Mesothelial cell of epicardium (in vitro differentiated cells): Measurements from ENCODE around the gene KCNT2. TPM values are rescaled to one million over a fixed set of nuclear protein-coding genes. Genes with fewer than 3 reads are reported as not detected.
"Not testable (repeated sequence)": the region's sequence is repeated elsewhere in the genome, so short reads cannot be mapped to it uniquely, and the experiment has no call there.

Experiments
- DNase-seq, 2 experiments: peaks; one replicate each; pipeline ENCODE4 v3.0.0; 2021; ENCODE audit warnings: low spot score in 2 of 2; ENCODE audit not compliant: unreplicated experiment in 2 of 2
- H3K27ac Mint-ChIP-seq: 2 replicates; pipeline ENCODE4 v1.8.0; 2021; ENCODE audit warnings: mixed read lengths
- H3K27me3 Mint-ChIP-seq: 2 replicates; pipeline ENCODE4 v1.8.0; 2021; ENCODE audit warnings: low read depth, mixed read lengths
- H3K36me3 Mint-ChIP-seq: 2 replicates; pipeline ENCODE4 v1.8.0; 2021; ENCODE audit warnings: mixed read lengths
- H3K4me1 Mint-ChIP-seq: 2 replicates; pipeline ENCODE4 v1.8.0; 2021; ENCODE audit warnings: mixed read lengths
- H3K4me3 Mint-ChIP-seq: 2 replicates; pipeline ENCODE4 v1.8.0; 2021; ENCODE audit warnings: mild to moderate bottlenecking, moderate library complexity, mixed read lengths
- H3K9me3 Mint-ChIP-seq: 2 replicates; pipeline ENCODE4 v1.8.0; 2021; ENCODE audit warnings: mixed read lengths
- total RNA-seq: library from RNA; stranded (reverse); gene quantifications from 3 replicates; pipeline ENCODE4 v1.2.1, GENCODE V29; 2021
- TF ChIP-seq, protein P1 (sequence below): fragments of 200-600 bp; sonication (generic); IDR thresholded peaks from one replicate; pipeline ENCODE4 v1.5.0; 2021; ENCODE audit warnings: antibody characterized with exemption; ENCODE audit not compliant: unreplicated experiment

KCNT2 gene
- total RNA-seq, 1 donor from 2014 or later: 25.6 TPM

DNA sequence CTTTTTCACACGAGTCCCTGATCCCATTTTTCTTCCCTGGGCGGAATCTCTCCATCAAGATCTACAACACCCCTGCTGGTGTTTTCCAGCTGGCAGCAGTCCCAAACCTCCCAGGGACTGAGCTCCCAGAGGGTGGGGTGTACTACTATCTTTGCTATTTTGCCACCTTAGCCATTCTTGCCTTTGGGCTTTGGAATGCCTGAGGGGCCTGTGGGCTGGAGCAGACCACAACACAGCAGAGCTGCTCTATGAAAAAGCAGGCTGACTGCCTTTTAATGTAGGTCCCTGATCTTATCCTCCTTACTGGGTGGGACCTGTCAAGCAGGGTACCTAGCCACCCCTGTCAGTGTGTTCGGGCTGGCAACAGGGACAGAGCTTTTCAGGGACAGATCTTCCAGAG, 91.9 kb downstream of the KCNT2 start:
- no peak for DNase-seq
- TF ChIP-seq, protein P1, sequence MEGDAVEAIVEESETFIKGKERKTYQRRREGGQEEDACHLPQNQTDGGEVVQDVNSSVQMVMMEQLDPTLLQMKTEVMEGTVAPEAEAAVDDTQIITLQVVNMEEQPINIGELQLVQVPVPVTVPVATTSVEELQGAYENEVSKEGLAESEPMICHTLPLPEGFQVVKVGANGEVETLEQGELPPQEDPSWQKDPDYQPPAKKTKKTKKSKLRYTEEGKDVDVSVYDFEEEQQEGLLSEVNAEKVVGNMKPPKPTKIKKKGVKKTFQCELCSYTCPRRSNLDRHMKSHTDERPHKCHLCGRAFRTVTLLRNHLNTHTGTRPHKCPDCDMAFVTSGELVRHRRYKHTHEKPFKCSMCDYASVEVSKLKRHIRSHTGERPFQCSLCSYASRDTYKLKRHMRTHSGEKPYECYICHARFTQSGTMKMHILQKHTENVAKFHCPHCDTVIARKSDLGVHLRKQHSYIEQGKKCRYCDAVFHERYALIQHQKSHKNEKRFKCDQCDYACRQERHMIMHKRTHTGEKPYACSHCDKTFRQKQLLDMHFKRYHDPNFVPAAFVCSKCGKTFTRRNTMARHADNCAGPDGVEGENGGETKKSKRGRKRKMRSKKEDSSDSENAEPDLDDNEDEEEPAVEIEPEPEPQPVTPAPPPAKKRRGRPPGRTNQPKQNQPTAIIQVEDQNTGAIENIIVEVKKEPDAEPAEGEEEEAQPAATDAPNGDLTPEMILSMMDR: no peak
- Mint-ChIP-seq H3K4me1 (peaks cover 9% of the 10 kb centered on the region), H3K27ac (peak overlapping the region; percentile 50), H3K9me3 (peaks cover 29% of the 10 kb centered on the region), H3K36me3 (peaks cover 18% of the 10 kb centered on the region), H3K27me3 (no peaks in the 10 kb centered on the region), H3K4me3 (no peak overlapping the region)

DNA sequence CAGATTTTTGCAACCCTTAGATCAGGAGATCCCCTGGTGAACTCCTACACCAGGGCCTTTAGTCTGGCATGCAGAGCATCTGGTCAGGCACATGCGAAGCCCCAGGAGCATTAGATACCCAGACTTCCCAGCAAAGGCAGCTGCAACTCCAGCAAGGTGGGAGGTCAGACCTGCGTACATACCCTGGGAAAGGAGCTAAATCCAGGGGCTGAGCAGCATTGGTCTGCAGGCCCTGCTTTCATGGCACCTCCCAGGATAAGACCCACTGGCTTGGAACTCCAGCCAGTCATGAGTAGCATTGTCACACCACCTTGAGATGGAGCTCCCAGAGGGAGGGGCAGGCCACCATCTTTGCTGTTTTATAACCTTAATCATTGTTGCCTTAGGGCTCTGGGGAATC, 92.3 kb downstream of the KCNT2 start:
- H3K9me3 Mint-ChIP-seq: peaks cover 29% of the 10 kb centered on the region
- H3K4me1 Mint-ChIP-seq: peaks cover 14% of the 10 kb centered on the region
- TF ChIP-seq, protein P1: no peak
- H3K27ac Mint-ChIP-seq: peak overlapping the region; percentile 50
- DNase-seq: no peak
- no peaks in the 10 kb centered on the region for H3K27me3 Mint-ChIP-seq
- no peak overlapping the region for H3K4me3 Mint-ChIP-seq
- H3K36me3 Mint-ChIP-seq: peaks cover 17% of the 10 kb centered on the region

DNA sequence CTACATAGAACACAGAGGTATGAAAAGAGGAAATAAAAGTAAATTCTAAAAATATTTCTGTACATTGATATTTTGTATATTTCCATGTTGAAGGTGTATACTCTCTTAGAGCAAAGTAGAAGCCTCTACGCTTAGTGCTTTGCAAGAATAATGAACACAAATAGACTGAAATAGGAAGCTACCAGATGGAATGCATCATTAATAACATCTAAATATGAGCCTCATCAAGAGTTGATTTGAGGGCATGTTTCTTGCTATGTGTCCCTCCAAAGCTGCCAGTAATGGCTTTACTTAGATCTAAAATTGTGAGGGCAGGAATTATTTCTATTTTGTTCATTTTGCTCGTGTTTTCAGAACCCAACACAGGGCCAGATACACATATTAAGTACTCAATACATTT, 94.4 kb downstream of the KCNT2 start:
- Mint-ChIP-seq H3K27ac (no peak overlapping the region), H3K4me3 (no peak overlapping the region), H3K27me3 (no peaks in the 10 kb centered on the region), H3K9me3 (peaks cover 11% of the 10 kb centered on the region), H3K36me3 (peaks cover 8% of the 10 kb centered on the region), H3K4me1 (peaks cover 15% of the 10 kb centered on the region)
- TF ChIP-seq, protein P1: no peak
- no peak for DNase-seq

DNA sequence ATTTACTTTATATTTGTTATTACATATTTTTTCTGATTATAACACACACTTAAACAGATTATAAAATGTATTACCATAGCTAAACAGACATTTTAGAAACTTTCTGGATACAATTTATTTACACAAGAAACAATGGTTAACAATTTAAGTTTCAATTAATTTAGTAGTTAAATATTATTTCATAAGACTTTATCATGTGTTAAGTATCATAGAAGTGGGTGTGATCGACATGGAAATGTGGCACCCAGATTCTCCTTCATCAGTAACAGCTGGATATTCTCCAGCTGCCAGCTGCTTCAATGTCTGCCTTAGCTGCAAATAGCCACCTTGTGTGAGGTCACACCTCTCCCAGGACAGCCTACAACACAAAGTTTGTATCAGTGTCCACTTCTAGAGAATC, 97.8 kb downstream of the KCNT2 start:
- peaks cover 4% of the 10 kb centered on the region for H3K36me3 Mint-ChIP-seq
- no peaks in the 10 kb centered on the region for H3K27me3 Mint-ChIP-seq
- no peak for DNase-seq
- H3K9me3 Mint-ChIP-seq: peaks cover 3% of the 10 kb centered on the region
- TF ChIP-seq, protein P1: no peak
- no peak overlapping the region for H3K4me3 Mint-ChIP-seq
- peaks cover 6% of the 10 kb centered on the region for H3K4me1 Mint-ChIP-seq
- H3K27ac Mint-ChIP-seq: no peak overlapping the region

DNA sequence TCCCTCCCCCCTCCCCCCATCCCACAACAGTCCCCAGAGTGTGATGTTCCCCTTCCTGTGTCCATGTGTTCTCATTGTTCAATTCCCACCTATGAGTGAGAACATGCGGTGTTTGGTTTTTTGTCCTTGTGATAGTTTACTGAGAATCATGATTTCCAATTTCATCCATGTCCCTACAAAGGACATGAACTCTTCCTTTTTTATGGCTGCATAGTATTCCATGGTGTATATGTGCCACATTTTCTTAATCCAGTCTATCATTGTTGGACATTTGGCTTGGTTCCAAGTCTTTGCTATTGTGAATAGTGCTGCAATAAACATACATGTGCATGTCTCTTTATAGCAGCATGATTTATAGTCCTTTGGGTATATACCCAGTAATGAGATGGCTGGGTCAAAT, 104.0 kb downstream of the KCNT2 start:
- H3K27me3 Mint-ChIP-seq, H3K27ac Mint-ChIP-seq, DNase-seq, H3K4me1 Mint-ChIP-seq, H3K4me3 Mint-ChIP-seq, H3K9me3 Mint-ChIP-seq: not testable (repeated sequence)
- H3K36me3 Mint-ChIP-seq: peaks cover 16% of the 10 kb centered on the region

DNA sequence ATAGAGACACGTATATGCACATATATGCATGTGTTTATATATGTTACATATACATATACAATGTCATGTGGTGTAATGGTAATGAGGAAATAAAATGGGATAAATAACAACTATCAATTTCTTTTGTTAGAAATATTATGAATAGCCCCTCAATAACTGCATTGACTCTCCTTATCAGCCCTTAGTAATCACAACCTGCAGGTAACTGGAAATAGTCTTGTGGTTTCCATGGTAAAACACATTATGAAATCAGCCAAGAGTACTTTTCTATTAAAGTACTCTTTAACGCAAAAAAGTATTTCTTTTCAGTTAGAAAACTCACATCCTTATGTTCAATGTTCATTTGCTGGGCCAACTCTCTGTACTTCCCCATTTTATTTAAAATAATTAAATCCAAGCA, 105.8 kb downstream of the KCNT2 start:
- H3K27ac Mint-ChIP-seq: no peak overlapping the region
- H3K4me1 Mint-ChIP-seq: no peaks in the 10 kb centered on the region
- peaks cover 16% of the 10 kb centered on the region for H3K36me3 Mint-ChIP-seq
- TF ChIP-seq, protein P1: no peak
- peaks cover 6% of the 10 kb centered on the region for H3K9me3 Mint-ChIP-seq
- H3K4me3 Mint-ChIP-seq: no peak overlapping the region
- DNase-seq: no peak
- no peaks in the 10 kb centered on the region for H3K27me3 Mint-ChIP-seq
